HCT116 (cell line): ENCODE results near the gene GRB10. TPM values are rescaled to one million over a fixed set of nuclear protein-coding genes. Genes with fewer than 3 reads are reported as not detected.

Experiments
- ATAC-seq: fragments of 200-7000 bp; cut with Tn5 transposase; 2 replicates; pipeline ENCODE4 v1.9.1; 2020; ENCODE audit warnings: mild to moderate bottlenecking, moderate library complexity
- BruUV-seq: library from RNA; stranded (reverse); fragments of 400-500 nt; replicated peaks from 2 replicates; lab custom pipeline; 2021; lab: Mats Ljungman, UMichigan
- CTCF ChIA-PET: fragments of 300-600 bp; sonication (Branson Sonifier 250); formaldehyde crosslinking; loops from one replicate; lab custom pipeline; 2021; ENCODE audit warnings: antibody characterized with exemption; lab: Charles Lee
- POLR2A ChIA-PET: fragments of 300-600, 350-600 bp; sonication (Branson Sonifier 250); formaldehyde crosslinking; loops from one replicate; lab custom pipeline; 2021; ENCODE audit warnings: antibody characterized with exemption; lab: Charles Lee
- RAD21 ChIA-PET, 2 experiments: fragments of 300-600 bp; sonication (Branson Sonifier 250); formaldehyde crosslinking; loops; one replicate each; lab custom pipeline; 2023; ENCODE audit warnings: low total read pairs in 2 of 2; ENCODE audit not compliant: uncharacterized antibody in 2 of 2, unreplicated experiment in 2 of 2, low non-redundant PET in 1 of 2; lab: Charles Lee
- DNase-seq: peaks from one replicate; pipeline ENCODE4 v3.0.0-alpha.2; 2010; ENCODE audit warnings: low read depth, low spot score
- H2AFZ ChIP-seq: fragments of 200-600 bp; shearing (Covaris generic), sonication (generic); 2 replicates; pipeline ENCODE4 v1.6.1; 2017; ENCODE audit warnings: low read depth, mixed run types, mixed read lengths, antibody characterized with exemption, low read length; ENCODE audit not compliant: poor library complexity, severe bottlenecking
- H3K27ac ChIP-seq: 2 replicates; pipeline ENCODE4 v1.5.1; 2012; ENCODE audit warnings: low read depth, low read length
- H3K27me3 ChIP-seq: fragments of 200-600 bp; sonication (generic); 2 replicates; pipeline ENCODE4 v1.6.1; 2016; ENCODE audit warnings: mixed run types, low read length, mixed read lengths; ENCODE audit not compliant: insufficient read depth
- H3K36me3 ChIP-seq, 2 experiments: fragments of 200-500 bp in 1 of 2; fragments of 200-600 bp in 1 of 2; sonication (Bioruptor generic) in 1 of 2; sonication (generic) in 1 of 2; 2 replicates each; pipeline versions ENCODE4 v1.5.1 to v1.6.1; 2014 to 2016; ENCODE audit warnings: low read length in 2 of 2, inconsistent platforms in 1 of 2, mixed read lengths in 1 of 2, mixed run types in 1 of 2; ENCODE audit not compliant: insufficient read depth in 2 of 2, control insufficient read depth in 1 of 2
- H3K4me1 ChIP-seq, 2 experiments: fragments of 200-600 bp in 1 of 2; sonication (generic) in 1 of 2; 2 replicates each; pipeline versions ENCODE4 v1.5.1 to v1.6.1; 2012 to 2017; ENCODE audit warnings: low read length in 2 of 2, inconsistent platforms in 1 of 2, mild to moderate bottlenecking in 1 of 2, mixed read lengths in 1 of 2, mixed run types in 1 of 2, moderate library complexity in 1 of 2; ENCODE audit not compliant: insufficient read depth in 2 of 2, control insufficient read depth in 1 of 2
- H3K4me2 ChIP-seq: fragments of 200-600 bp; sonication (generic); 2 replicates; pipeline ENCODE4 v1.6.1; 2017; ENCODE audit warnings: mixed run types, low read length, mixed read lengths
- H3K4me3 ChIP-seq, 2 experiments: fragments of 200-600 bp in 1 of 2; sonication (generic) in 1 of 2; replicated peaks in 1 of 2; 2 replicates each; pipeline ENCODE4 v1.5.1; 2011 to 2016; ENCODE audit warnings: low read length in 2 of 2, control low read depth in 1 of 2, low read depth in 1 of 2, mild to moderate bottlenecking in 1 of 2, mixed read lengths in 1 of 2, mixed run types in 1 of 2
- H3K79me2 ChIP-seq: fragments of 200-600 bp; sonication (generic); 2 replicates; pipeline ENCODE4 v1.6.1; 2017; ENCODE audit warnings: mild to moderate bottlenecking, mixed run types, low read length, moderate library complexity, mixed read lengths; ENCODE audit not compliant: insufficient read depth
- H3K9ac ChIP-seq: fragments of 200-600 bp; sonication (generic); 2 replicates; pipeline ENCODE4 v1.6.1; 2016; ENCODE audit warnings: low read length, mixed read lengths
- H3K9me2 ChIP-seq: fragments of 200-600 bp; sonication (generic), shearing (Covaris generic); 2 replicates; pipeline ENCODE4 v1.6.1; 2017; ENCODE audit warnings: mixed run types, mild to moderate bottlenecking, moderate library complexity; ENCODE audit not compliant: insufficient read depth
- H3K9me3 ChIP-seq, 2 experiments: fragments of 200-500 bp in 1 of 2; fragments of 200-600 bp in 1 of 2; sonication (Bioruptor generic) in 1 of 2; sonication (generic) in 1 of 2; 2 replicates each; pipeline ENCODE4 v1.6.1; 2014 to 2017; ENCODE audit warnings: low read length in 2 of 2, mixed read lengths in 2 of 2, inconsistent platforms in 1 of 2, low read depth in 1 of 2, mild to moderate bottlenecking in 1 of 2, mixed run types in 1 of 2, moderate library complexity in 1 of 2; ENCODE audit not compliant: control insufficient read depth in 1 of 2, insufficient read depth in 1 of 2
- H4K20me1 ChIP-seq: fragments of 200-600 bp; sonication (generic), shearing (Covaris generic); 2 replicates; pipeline ENCODE4 v1.6.1; 2017; ENCODE audit warnings: mixed run types, mild to moderate bottlenecking, moderate library complexity; ENCODE audit not compliant: insufficient read depth
- CBX3 ChIP-seq: IDR thresholded peaks from 2 replicates; pipeline ENCODE4 v1.6.1; 2012; ENCODE audit warnings: low read depth
- CEBPB ChIP-seq: IDR thresholded peaks from 2 replicates; pipeline ENCODE4 v1.6.1; 2012; ENCODE audit warnings: low read depth
- EGR1 ChIP-seq: IDR thresholded peaks from 2 replicates; pipeline ENCODE4 v1.6.1; 2012; ENCODE audit warnings: low read depth
- ELF1 ChIP-seq: IDR thresholded peaks from 2 replicates; pipeline ENCODE4 v1.6.1; 2012; ENCODE audit warnings: low read depth, borderline replicate concordance
- EZH2phosphoT487 ChIP-seq: fragments of 200-600 bp; IDR thresholded peaks from 2 replicates; pipeline ENCODE4 v1.6.1; 2018; ENCODE audit warnings: antibody characterized with exemption, borderline replicate concordance
- FOSL1 ChIP-seq: IDR thresholded peaks from 2 replicates; pipeline ENCODE4 v1.6.1; 2012; ENCODE audit warnings: low read depth
- POLR2A ChIP-seq: IDR thresholded peaks from 2 replicates; pipeline ENCODE4 v1.7.0; 2011; ENCODE audit warnings: borderline replicate concordance; ENCODE audit not compliant: insufficient read depth, insufficient read length; ENCODE audit errors: extremely low read depth
- RAD21 ChIP-seq: IDR thresholded peaks from 2 replicates; pipeline ENCODE4 v1.6.1; 2012; ENCODE audit warnings: low read depth, mild to moderate bottlenecking
- SP1 ChIP-seq: IDR thresholded peaks from 2 replicates; pipeline ENCODE4 v1.6.1; 2012; ENCODE audit warnings: low read depth
- TCF7L2 ChIP-seq: IDR thresholded peaks from 2 replicates; pipeline ENCODE4 v1.7.0; 2011; ENCODE audit warnings: borderline replicate concordance, inconsistent platforms; ENCODE audit not compliant: insufficient read depth, insufficient read length; ENCODE audit errors: extremely low read depth
- YY1 ChIP-seq: IDR thresholded peaks from 2 replicates; pipeline ENCODE4 v1.6.1; 2011; ENCODE audit warnings: low read length, low read depth, moderate library complexity, mild to moderate bottlenecking; ENCODE audit not compliant: insufficient replicate concordance; ENCODE audit errors: extremely low read depth
- ZNF274 ChIP-seq: fragments of 200-500 bp; sonication (Bioruptor generic); IDR thresholded peaks from 2 replicates; pipeline ENCODE4 v1.6.1; 2014; ENCODE audit warnings: mild to moderate bottlenecking, low read depth, low read length, inconsistent platforms
- intact Hi-C: fragments of 100-400 bp; cut with micrococcal nuclease; formaldehyde crosslinking; loops from 2 replicates; pipeline ENCODE4 v1.10.0; 2022
- total RNA-seq: library from RNA; stranded (reverse); gene quantifications from one replicate; pipeline ENCODE4 v1.2.1, GENCODE V29; 2021; ENCODE audit not compliant: unreplicated experiment
- TF ChIP-seq, protein P1 (sequence below): IDR thresholded peaks from 2 replicates; pipeline ENCODE4 v1.6.1; 2012
- TF ChIP-seq, protein P2 (sequence below), 3 experiments: fragments of 200-600 bp in 1 of 3; sonication (generic) in 1 of 3; IDR thresholded peaks in 2 of 3; conservative IDR thresholded peaks in 1 of 3; 2 replicates each; pipeline ENCODE4 v1.5.1; 2012 to 2017; ENCODE audit warnings: low read depth in 2 of 3, low read length in 2 of 3, antibody characterized with exemption in 1 of 3, borderline replicate concordance in 1 of 3, control low read depth in 1 of 3, mild to moderate bottlenecking in 1 of 3, mixed read lengths in 1 of 3, mixed run types in 1 of 3, moderate library complexity in 1 of 3; ENCODE audit not compliant: insufficient read depth in 1 of 3
- TF ChIP-seq, protein P3 (sequence below): IDR thresholded peaks from 2 replicates; pipeline ENCODE4 v1.6.1; 2011; ENCODE audit warnings: mild to moderate bottlenecking, low read length, moderate library complexity; ENCODE audit not compliant: insufficient replicate concordance; ENCODE audit errors: extremely low read depth

Gene GRB10
- total RNA-seq, 1 experiment from 2014 or later = 37.3 TPM

DNA sequence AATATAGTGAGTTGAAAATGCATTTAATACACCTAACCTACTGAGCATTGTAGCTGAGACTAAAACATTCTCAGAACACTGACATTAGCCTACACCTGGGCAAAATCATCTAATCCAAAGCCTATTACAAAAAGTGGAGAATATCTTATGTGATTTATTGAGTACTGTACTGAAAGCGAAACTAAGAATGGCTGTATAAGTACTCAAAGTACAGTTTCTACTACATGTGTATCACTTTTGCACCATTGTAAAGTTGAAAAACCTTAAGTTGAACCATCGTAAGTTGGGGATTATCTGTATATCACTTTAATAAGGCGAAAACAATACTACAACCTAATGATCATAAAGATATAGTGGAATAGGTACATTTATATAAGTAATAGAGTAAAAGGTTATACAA, 45.4 kb upstream of the GRB10 start:
- intact Hi-C loops = no loop called here
- Histone ChIP-seq H2AFZ (no peak overlapping the region), H3K4me3 (no peak overlapping the region), H4K20me1 (no peaks in the 10 kb centered on the region), H3K27me3 (no peaks in the 10 kb centered on the region; the same call in 1 of the 2 replicates), H3K79me2 (no peaks in the 10 kb centered on the region), H3K9me3 (no peaks in the 10 kb centered on the region), H3K27ac (no peak overlapping the region), H3K9ac (no peak overlapping the region), H3K4me1 (peaks cover 9 to 14% of the 10 kb centered on the region in 2 experiments), H3K9me2 (no peaks in the 10 kb centered on the region), H3K36me3 (no peaks in the 10 kb centered on the region), H3K4me2 (no peak overlapping the region)
- no peak for ATAC-seq
- TF ChIP-seq POLR2A (no peak), RAD21 (no peak), ELF1 (no peak), CBX3 (no peak), FOSL1 (no peak), CEBPB (no peak), YY1 (no peak), EGR1 (no peak), TCF7L2 (no peak), EZH2phosphoT487 (no peak), ZNF274 (no peak), SP1 (no peak)
- TF ChIP-seq, protein P1, sequence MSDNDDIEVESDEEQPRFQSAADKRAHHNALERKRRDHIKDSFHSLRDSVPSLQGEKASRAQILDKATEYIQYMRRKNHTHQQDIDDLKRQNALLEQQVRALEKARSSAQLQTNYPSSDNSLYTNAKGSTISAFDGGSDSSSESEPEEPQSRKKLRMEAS = no peak
- TF ChIP-seq, protein P2, sequence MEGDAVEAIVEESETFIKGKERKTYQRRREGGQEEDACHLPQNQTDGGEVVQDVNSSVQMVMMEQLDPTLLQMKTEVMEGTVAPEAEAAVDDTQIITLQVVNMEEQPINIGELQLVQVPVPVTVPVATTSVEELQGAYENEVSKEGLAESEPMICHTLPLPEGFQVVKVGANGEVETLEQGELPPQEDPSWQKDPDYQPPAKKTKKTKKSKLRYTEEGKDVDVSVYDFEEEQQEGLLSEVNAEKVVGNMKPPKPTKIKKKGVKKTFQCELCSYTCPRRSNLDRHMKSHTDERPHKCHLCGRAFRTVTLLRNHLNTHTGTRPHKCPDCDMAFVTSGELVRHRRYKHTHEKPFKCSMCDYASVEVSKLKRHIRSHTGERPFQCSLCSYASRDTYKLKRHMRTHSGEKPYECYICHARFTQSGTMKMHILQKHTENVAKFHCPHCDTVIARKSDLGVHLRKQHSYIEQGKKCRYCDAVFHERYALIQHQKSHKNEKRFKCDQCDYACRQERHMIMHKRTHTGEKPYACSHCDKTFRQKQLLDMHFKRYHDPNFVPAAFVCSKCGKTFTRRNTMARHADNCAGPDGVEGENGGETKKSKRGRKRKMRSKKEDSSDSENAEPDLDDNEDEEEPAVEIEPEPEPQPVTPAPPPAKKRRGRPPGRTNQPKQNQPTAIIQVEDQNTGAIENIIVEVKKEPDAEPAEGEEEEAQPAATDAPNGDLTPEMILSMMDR (IDR thresholded peaks at IDR 0.05 in 2 of 3, conservative IDR thresholded peaks at IDR 0.05 in 1 of 3; ENCODE audit: borderline replicate concordance in 1 of 3, insufficient read depth in 1 of 3, low read depth in 2 of 3, low read length in 2 of 3) = no peak
- TF ChIP-seq, protein P3, sequence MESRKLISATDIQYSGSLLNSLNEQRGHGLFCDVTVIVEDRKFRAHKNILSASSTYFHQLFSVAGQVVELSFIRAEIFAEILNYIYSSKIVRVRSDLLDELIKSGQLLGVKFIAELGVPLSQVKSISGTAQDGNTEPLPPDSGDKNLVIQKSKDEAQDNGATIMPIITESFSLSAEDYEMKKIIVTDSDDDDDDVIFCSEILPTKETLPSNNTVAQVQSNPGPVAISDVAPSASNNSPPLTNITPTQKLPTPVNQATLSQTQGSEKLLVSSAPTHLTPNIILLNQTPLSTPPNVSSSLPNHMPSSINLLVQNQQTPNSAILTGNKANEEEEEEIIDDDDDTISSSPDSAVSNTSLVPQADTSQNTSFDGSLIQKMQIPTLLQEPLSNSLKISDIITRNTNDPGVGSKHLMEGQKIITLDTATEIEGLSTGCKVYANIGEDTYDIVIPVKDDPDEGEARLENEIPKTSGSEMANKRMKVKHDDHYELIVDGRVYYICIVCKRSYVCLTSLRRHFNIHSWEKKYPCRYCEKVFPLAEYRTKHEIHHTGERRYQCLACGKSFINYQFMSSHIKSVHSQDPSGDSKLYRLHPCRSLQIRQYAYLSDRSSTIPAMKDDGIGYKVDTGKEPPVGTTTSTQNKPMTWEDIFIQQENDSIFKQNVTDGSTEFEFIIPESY = no peak
- CTCF ChIA-PET = no interaction called here
- POLR2A ChIA-PET = no interaction called here
- no peak for DNase-seq
- RAD21 ChIA-PET = no interaction called here
- no TSS peak for BruUV-seq
